ENCODE results near the gene HOXB4. TPM values are rescaled to one million over a fixed set of nuclear protein-coding genes. Genes with fewer than 3 reads are reported as not detected.

Gene HOXB4
- total RNA-seq, 2 donors from 2014 or later: 0.41 to 1.1 TPM

GRCh38 chr17:48558057-48558830, 19.9 kb downstream of the HOXB4 start:
- no peak for DNase-seq (ENCODE audit: low spot score)
- H3K27ac ChIP-seq: peak overlapping the region in 1 of 2 donors; percentile 73
- H3K36me3 ChIP-seq: no peaks in the 10 kb centered on the region
- H3K9me3 ChIP-seq: no peaks in the 10 kb centered on the region
- no peak overlapping the region for H3K4me3 ChIP-seq
- H3K4me1 ChIP-seq (replicated peaks): no peaks in the 10 kb centered on the region
- intact Hi-C loops (cut with DNase I): no loop called here
- no peaks in the 10 kb centered on the region for H3K27me3 ChIP-seq (replicated peaks; ENCODE audit: insufficient read depth)
- 94% methylated on average over 13 of the region's 13 CpGs for WGBS
- TF ChIP-seq CTCF (IDR thresholded peaks at IDR 0.05) (no peak), POLR2AphosphoS5 (IDR thresholded peaks at IDR 0.05) (no peak), POLR2A (IDR thresholded peaks at IDR 0.05) (no peak)

- H3K4me3 ChIP-seq: no peak overlapping the region
Observed at GRCh38 chr17:48556576-48557401, 21.4 kb downstream of the HOXB4 start.

GRCh38 chr17:48556229-48556575, 21.9 kb downstream of the HOXB4 start:
- intact Hi-C loops (cut with DNase I): no loop called here
- Histone ChIP-seq H3K4me1 (replicated peaks) (no peaks in the 10 kb centered on the region), H3K27me3 (replicated peaks; ENCODE audit: insufficient read depth) (no peaks in the 10 kb centered on the region), H3K27ac (peak overlapping the region; percentile 73 to 90), H3K36me3 (no peaks in the 10 kb centered on the region), H3K4me3 (no peak overlapping the region), H3K9me3 (no peaks in the 10 kb centered on the region)
- 53% methylated on average over 5 of the region's 5 CpGs for WGBS
- no peak for TF ChIP-seq POLR2A (IDR thresholded peaks at IDR 0.05)
- no peak for TF ChIP-seq POLR2AphosphoS5 (IDR thresholded peaks at IDR 0.05)
- no peak for TF ChIP-seq CTCF (IDR thresholded peaks at IDR 0.05)
- no peak for DNase-seq (ENCODE audit: low spot score)

More at GRCh38 chr17:48556576-48557401, 21.4 kb downstream of the HOXB4 start:
- no peaks in the 10 kb centered on the region for H3K9me3 ChIP-seq
- no peaks in the 10 kb centered on the region for H3K4me1 ChIP-seq (replicated peaks)
- peak overlapping the region; percentile 73 to 90 for H3K27ac ChIP-seq
- TF ChIP-seq POLR2AphosphoS5 (IDR thresholded peaks at IDR 0.05): peak; percentile 52
- no peak for TF ChIP-seq CTCF (IDR thresholded peaks at IDR 0.05)
- TF ChIP-seq POLR2A (IDR thresholded peaks at IDR 0.05): no peak
- intact Hi-C loops (cut with DNase I): no loop called here
- H3K36me3 ChIP-seq: no peaks in the 10 kb centered on the region
- DNase-seq (ENCODE audit: low spot score): no peak
- H3K27me3 ChIP-seq (replicated peaks; ENCODE audit: insufficient read depth): no peaks in the 10 kb centered on the region
- 25% methylated on average over 7 of the region's 7 CpGs for WGBS

GRCh38 chr17:48555258-48556228, 22.6 kb downstream of the HOXB4 start:
- H3K27ac ChIP-seq: peak overlapping the region; percentile 73 to 90
- no peaks in the 10 kb centered on the region for H3K4me1 ChIP-seq (replicated peaks)
- H3K4me3 ChIP-seq: peak overlapping the region; percentile 32 to 41
- H3K9me3 ChIP-seq: no peaks in the 10 kb centered on the region
- TF ChIP-seq POLR2AphosphoS5 (IDR thresholded peaks at IDR 0.05) (peak; percentile 63), POLR2A (IDR thresholded peaks at IDR 0.05) (no peak), CTCF (IDR thresholded peaks at IDR 0.05) (peak in 2 of 4 experiments; percentile 25 to 41)
- intact Hi-C loops (cut with DNase I): no loop called here
- no peaks in the 10 kb centered on the region for H3K27me3 ChIP-seq (replicated peaks; ENCODE audit: insufficient read depth)
- H3K36me3 ChIP-seq: no peaks in the 10 kb centered on the region
- DNase-seq (ENCODE audit: low spot score): peak; percentile 34
- WGBS: 7% methylated on average over 36 of the region's 36 CpGs

All from prostate gland (tissue), 2 donors.